HG03442 (cell line): Measurements from ENCODE around the gene SNX8.

ENCODE experiments used
- ATAC-seq: cut with Tn5 transposase; IDR thresholded peaks from one replicate; pipeline ENCODE4 v1.9.1; 2021; ENCODE audit warnings: mild to moderate bottlenecking, moderate library complexity; ENCODE audit not compliant: unreplicated experiment

SNX8 gene

GRCh38 chr7:2266911-2267310 is 47.3 kb downstream of the SNX8 start:
- no peak for ATAC-seq

- ATAC-seq = no peak
Observed at GRCh38 chr7:2264158-2264557, 50.1 kb downstream of the SNX8 start.

- ATAC-seq = no peak
Observed at GRCh38 chr7:2263176-2263575, 51.1 kb downstream of the SNX8 start.

DNA sequence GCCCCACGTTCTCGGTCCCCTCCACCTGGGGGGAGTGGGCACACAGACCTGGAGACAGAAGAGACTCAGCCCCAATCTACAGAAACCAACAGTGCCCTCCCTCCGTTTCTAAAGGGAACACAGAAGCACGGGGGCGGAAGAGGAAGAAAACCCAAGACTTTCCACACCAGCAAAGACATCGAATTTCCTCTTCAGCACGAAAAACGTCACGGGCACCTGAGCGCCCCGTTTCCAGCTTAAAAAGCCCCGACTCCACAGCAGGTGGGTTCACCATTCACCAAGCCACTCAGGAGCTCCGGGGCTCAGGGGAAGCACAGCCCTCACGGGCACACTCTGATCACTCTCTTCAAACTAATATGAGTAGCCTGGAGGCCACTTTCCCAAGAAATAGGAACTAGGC is 52.6 kb downstream of the SNX8 start:
- no peak for ATAC-seq

GRCh38 chr7:2260820-2261219 is 53.4 kb downstream of the SNX8 start:
- no peak for ATAC-seq

DNA sequence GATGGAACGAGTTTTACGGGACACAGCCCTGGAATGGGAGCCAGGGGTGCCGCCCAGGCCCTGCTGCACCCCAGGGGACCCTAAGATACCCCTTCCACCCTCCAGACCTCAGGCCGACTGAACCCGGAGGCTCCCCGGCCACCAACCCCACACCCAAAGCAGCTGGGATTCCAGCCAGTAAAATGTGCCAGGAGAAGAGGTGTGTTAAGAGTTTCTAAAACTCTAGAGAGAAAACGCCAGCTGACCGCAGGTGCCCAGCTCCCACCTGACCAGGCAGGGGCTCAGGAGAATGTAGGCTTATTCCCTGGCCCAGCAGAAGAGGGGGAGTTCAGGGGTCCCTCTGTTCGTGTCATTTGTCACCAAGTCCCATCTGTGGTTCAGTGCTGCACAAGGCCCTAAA is 54.8 kb downstream of the SNX8 start:
- ATAC-seq = peak; percentile 6

- ATAC-seq = peak; percentile 60
Observed at GRCh38 chr7:2258661-2259365, 55.4 kb downstream of the SNX8 start.

GRCh38 chr7:2257651-2258050 is 56.6 kb downstream of the SNX8 start:
- no peak for ATAC-seq

DNA sequence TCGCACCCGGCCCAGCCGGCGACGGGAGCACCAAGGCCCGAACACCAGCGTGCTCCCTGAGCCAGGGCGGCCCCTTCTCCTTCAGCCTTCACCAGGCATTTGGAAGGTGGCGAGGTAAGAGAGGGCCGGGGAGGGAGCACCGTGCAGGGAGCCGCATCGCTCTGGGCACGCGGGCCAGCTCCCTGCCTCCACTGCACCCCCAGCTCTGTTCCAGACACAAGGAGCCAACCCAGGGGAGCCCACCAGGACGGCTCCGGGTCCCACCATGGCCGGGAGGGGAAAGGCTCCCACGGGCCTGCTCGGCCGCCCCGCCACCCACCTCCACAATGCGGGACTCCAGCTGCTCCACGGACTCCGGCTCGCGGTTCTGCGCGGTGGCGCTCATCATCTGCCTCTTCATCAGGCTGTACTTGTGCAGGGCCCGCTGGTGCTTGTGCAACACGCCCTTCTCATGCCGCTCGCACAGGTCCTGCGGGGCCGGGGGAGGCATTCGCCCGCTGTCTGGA is 57.1 kb downstream of the SNX8 start:
- ATAC-seq = no peak

- no peak for ATAC-seq
Observed at GRCh38 chr7:2256306-2257045, 57.8 kb downstream of the SNX8 start.

DNA sequence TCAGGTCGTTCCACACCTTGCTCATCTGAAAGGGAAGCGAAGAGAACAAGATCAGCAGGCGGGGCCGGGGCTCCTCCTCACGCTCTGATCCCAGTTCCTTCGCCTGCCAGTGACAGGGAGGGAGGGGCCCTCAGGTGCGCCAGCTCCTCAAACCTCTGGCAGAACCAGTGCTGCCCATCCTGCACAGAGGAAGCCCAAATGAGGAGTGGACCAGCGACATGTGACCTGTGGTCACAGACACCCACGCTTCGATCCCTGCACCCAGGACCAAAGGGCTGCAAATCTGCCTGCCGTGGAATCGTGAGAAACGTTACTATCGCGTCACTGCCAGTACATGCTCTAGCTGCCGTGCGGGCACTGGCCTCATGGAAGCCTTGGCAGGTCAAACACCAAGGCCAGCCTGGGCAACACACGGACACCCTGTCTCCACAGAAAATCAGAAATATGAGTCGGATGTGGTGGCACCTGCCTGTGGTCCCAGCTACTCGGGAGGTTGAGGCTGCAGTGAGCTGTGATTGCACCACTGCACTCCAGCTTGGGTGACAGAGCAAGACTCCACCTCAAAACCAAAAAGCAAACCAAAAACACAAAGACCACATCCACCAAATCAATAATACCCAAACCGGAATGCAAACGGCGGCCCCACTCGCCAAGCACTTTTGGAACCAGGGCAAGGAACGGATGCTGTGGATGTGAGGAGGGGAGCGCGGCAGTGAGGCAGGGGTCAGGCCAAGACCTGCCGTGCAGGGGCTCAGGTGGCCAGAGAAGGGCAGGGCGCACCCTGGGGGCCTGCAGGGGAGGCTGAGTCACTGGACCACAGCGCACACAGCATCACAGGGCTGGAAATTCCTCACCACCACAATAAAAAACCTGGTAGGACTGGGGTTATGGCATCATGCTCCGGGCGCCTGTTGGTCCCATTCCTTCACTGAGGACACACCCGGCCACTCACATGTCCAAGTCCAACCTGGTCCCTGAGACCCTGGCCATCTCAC is 58.8 kb downstream of the SNX8 start:
- ATAC-seq = no peak

DNA sequence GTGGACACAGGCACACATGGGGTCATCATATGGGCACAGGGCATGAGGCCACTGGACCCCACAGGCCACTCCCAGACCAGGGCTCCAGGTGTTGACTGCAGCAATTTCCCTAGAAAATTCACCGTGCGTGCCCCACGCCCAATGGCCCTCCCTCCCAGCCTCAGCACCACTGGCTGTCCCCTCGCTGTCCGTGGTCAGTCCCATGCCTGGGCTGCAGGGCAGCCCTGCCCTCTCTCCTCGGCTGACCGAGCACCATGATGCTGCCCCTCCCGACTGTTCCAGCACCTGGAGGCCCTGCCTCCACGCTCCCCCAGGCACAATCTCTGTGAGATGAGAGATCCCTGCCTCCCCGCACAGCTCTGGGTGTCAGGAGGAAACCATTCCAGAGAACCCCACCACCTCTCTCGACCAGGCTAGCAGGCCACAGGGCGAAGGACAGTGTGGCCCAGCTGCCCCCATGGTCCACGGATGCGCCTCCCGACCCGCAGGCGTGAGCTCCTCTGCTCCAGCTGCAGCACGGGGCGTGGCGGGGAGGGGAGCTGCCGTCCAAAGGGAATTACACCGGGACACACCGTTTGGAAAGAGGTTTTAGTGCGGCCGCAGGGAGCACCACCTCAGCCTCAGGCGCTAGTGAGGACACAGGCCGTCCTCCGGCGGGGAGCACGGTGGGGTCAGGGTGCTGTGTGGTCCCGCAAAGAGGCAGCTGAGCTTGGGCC is 59.7 kb downstream of the SNX8 start:
- no peak for ATAC-seq

DNA sequence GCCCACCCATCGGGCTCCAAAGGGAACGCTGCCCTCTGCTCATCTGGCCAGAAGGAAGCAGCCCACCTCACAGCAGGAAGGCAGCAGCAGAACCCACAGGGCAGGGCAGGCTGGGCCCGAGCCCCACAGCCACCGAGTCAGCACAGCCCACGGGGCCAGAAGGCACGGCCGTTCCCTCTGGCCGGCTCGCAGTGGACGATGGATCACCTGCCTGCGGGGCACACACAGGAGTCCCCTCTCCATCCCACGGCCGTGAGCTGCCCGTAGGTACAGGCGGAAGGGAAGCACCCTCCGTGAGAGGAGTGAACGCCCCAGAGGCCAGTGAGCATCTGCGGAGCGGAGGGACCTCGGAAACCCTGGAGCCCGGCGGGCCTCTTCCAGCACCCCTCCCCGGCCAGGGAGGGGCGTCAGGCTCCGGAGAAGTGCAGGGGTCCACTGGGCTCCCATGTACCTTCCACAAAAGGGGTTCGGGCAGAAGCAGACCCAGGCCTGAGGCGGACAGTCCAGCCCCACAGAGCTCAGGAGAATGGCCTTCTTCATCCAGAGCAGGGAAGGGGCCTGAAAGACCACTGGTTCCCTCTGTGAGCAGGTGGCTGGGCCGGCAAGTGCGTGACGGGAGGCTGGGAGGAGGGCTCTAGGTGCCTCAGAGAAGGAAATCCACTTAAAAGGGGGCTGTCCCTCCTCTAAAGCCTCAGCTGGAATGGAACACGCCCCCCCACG is 60.6 kb downstream of the SNX8 start:
- no peak for ATAC-seq

- no peak for ATAC-seq
Observed at GRCh38 chr7:2253021-2253420, 61.2 kb downstream of the SNX8 start.

GRCh38 chr7:2251841-2252771 is 62.1 kb downstream of the SNX8 start:
- ATAC-seq = no peak

GRCh38 chr7:2251381-2251780 is 62.9 kb downstream of the SNX8 start:
- ATAC-seq = no peak

DNA sequence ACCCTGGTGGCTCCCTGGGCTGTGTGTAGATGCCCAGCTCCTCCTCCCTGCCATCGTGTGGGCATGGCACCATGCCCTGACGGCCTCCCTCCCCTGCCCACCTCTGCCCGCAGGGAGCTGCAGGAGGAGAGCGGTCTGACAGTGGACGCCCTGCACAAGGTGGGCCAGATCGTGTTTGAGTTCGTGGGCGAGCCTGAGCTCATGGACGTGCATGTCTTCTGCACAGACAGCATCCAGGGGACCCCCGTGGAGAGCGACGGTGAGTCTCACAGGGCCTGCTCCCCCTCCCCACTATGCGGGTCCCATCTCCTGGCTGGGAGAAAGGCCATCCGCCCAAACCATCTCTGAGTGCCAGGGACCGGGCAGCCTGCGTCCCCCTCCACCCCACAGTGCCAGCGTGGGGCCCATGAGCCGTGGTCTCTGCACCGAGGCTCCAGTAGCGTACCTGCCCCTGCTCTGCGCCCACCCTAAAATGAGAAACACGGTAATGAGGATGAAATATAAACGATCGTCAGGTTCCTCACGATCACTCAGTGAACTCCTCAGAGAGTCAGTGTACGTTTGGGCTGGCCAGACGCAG is 64.4 kb downstream of the SNX8 start:
- ATAC-seq = no peak

GRCh38 chr7:2248984-2249694 is 65.1 kb downstream of the SNX8 start:
- ATAC-seq = peak; percentile 43
